ENCODE data around the gene COPS6.

COPS6 gene

GRCh38 chr7:100088621-100089457, at the start of gene COPS6:
COPS6 (plus strand) TSS chr7:100088969; CDS start chr7:100088991, 22 bp downstream.
- DNase-seq (ENCODE audit: low spot score): peak; percentile 66

- DNase-seq (ENCODE audit: low spot score): no peak
These were observed 48.2 kb upstream of the COPS6 start for GRCh38 chr7:100040575-100040974.

- DNase-seq (ENCODE audit: low spot score): no peak
These were observed 44.1 kb upstream of the COPS6 start for GRCh38 chr7:100044718-100045117.

GRCh38 chr7:100048680-100049079, 40.1 kb upstream of the COPS6 start:
- DNase-seq (ENCODE audit: low spot score): no peak

- DNase-seq (ENCODE audit: low spot score): peak; percentile 84
These were observed 39.1 kb upstream of the COPS6 start, which contains the start of gene ZSCAN21 for GRCh38 chr7:100049441-100050291. ZSCAN21 (plus strand) TSS chr7:100049774; CDS start chr7:100057007, 7,233 bp downstream.

GRCh38 chr7:100051611-100052010, 37.2 kb upstream of the COPS6 start:
- no peak for DNase-seq (ENCODE audit: low spot score)

GRCh38 chr7:100053215-100053614, 35.6 kb upstream of the COPS6 start:
- peak; percentile 77 for DNase-seq (ENCODE audit: low spot score)

- no peak for DNase-seq (ENCODE audit: low spot score)
These were observed 31.8 kb upstream of the COPS6 start for GRCh38 chr7:100057006-100057405.

- no peak for DNase-seq (ENCODE audit: low spot score)
These were observed 29.5 kb upstream of the COPS6 start for GRCh38 chr7:100059251-100059739.

GRCh38 chr7:100061518-100062193, 27.1 kb upstream of the COPS6 start:
- DNase-seq (ENCODE audit: low spot score): no peak

- DNase-seq (ENCODE audit: low spot score): no peak
These were observed 25.4 kb upstream of the COPS6 start for GRCh38 chr7:100063376-100063775.

- DNase-seq (ENCODE audit: low spot score): no peak
These were observed 24.6 kb upstream of the COPS6 start for GRCh38 chr7:100064162-100064561.

- peak; percentile 35 for DNase-seq (ENCODE audit: low spot score)
These were observed 23.1 kb upstream of the COPS6 start for GRCh38 chr7:100065452-100066186.

GRCh38 chr7:100066953-100067352, 21.8 kb upstream of the COPS6 start:
- no peak for DNase-seq (ENCODE audit: low spot score)

- no peak for DNase-seq (ENCODE audit: low spot score)
These were observed 18.8 kb upstream of the COPS6 start for GRCh38 chr7:100069991-100070390.

GRCh38 chr7:100071018-100071723, 17.6 kb upstream of the COPS6 start:
- DNase-seq (ENCODE audit: low spot score): no peak

- DNase-seq (ENCODE audit: low spot score): no peak
These were observed 16.3 kb upstream of the COPS6 start for GRCh38 chr7:100072462-100072861.

GRCh38 chr7:100074841-100075240, 13.9 kb upstream of the COPS6 start:
- DNase-seq (ENCODE audit: low spot score): no peak

- no peak for DNase-seq (ENCODE audit: low spot score)
These were observed 13.4 kb upstream of the COPS6 start for GRCh38 chr7:100075418-100075817.

- no peak for DNase-seq (ENCODE audit: low spot score)
These were observed 11.6 kb upstream of the COPS6 start for GRCh38 chr7:100077205-100077604.
